GM18907 (cell line): ENCODE measurements around the gene CLIC3.

Source experiments
- ATAC-seq: cut with Tn5 transposase; IDR thresholded peaks from one replicate; pipeline ENCODE4 v1.9.1; 2021; ENCODE audit warnings: mild to moderate bottlenecking, moderate library complexity; ENCODE audit not compliant: unreplicated experiment

Gene CLIC3

GRCh38 chr9:136982232-136983051 lies 13.9 kb downstream of the CLIC3 start, which contains the start of gene LCNL1:
Gene LCNL1, plus strand, starts transcription at chr9:136982993. Its CDS starts 594 bp downstream, at chr9:136983587.
- no peak for ATAC-seq

- ATAC-seq: no peak
Measured at GRCh38 chr9:136981588-136982231, 14.7 kb downstream of the CLIC3 start.

GRCh38 chr9:136980669-136981478 lies 15.5 kb downstream of the CLIC3 start:
- no peak for ATAC-seq

- ATAC-seq: no peak
Measured at GRCh38 chr9:136979769-136980587, 16.4 kb downstream of the CLIC3 start.

GRCh38 chr9:136978865-136979544 lies 17.4 kb downstream of the CLIC3 start:
- ATAC-seq: no peak

GRCh38 chr9:136978073-136978864 lies 18.1 kb downstream of the CLIC3 start:
- no peak for ATAC-seq

GRCh38 chr9:136977649-136978072 lies 18.7 kb downstream of the CLIC3 start:
- no peak for ATAC-seq

GRCh38 chr9:136977223-136977622 lies 19.1 kb downstream of the CLIC3 start, which contains the start of gene PTGDS:
Gene PTGDS, plus strand, starts transcription at chr9:136977504. Its CDS starts 75 bp downstream, at chr9:136977579.
- no peak for ATAC-seq

GRCh38 chr9:136975644-136976043 lies 20.7 kb downstream of the CLIC3 start:
- no peak for ATAC-seq

- ATAC-seq: no peak
Measured at GRCh38 chr9:136974817-136975535, 21.4 kb downstream of the CLIC3 start.

- ATAC-seq: no peak
Measured at GRCh38 chr9:136973618-136974617, 22.4 kb downstream of the CLIC3 start.

- ATAC-seq: no peak
Measured at GRCh38 chr9:136972743-136973142, 23.6 kb downstream of the CLIC3 start.

GRCh38 chr9:136972335-136972734 lies 24.0 kb downstream of the CLIC3 start:
- no peak for ATAC-seq

GRCh38 chr9:136971746-136972145 lies 24.6 kb downstream of the CLIC3 start:
- ATAC-seq: no peak

- no peak for ATAC-seq
Measured at GRCh38 chr9:136970361-136970760, 26.0 kb downstream of the CLIC3 start.

GRCh38 chr9:136969774-136970173 lies 26.6 kb downstream of the CLIC3 start:
- no peak for ATAC-seq

- ATAC-seq: no peak
Measured at GRCh38 chr9:136969150-136969549, 27.2 kb downstream of the CLIC3 start.
